ENCODE measurements around the gene AZI2.

GRCh38 chr3:28317438-28318022 lies 31.1 kb downstream of the AZI2 start:
- no peak for TF ChIP-seq ZNF507 (tag; conservative IDR thresholded peaks at IDR 0.05)
- no peak for TF ChIP-seq CBX5 (IDR thresholded peaks at IDR 0.05; ENCODE audit: borderline replicate concordance, low read depth)
- peak; percentile 48 to 66 (median 64) for TF ChIP-seq CTCF (IDR thresholded peaks at IDR 0.05 in 2 of 3, conservative IDR thresholded peaks at IDR 0.05 in 1 of 3; ENCODE audit: insufficient read depth in 2 of 3, low read depth in 1 of 3, low read length in 3 of 3)

Measured in K562 (cell line).